Spleen (tissue), 7 donors: ENCODE measurements around the gene FAM120AOS.

Source experiments
- CTCF ChIP-seq, 11 experiments: fragments of 200-600 bp in 7 of 11; fragments of 450-650 bp in 4 of 11; sonication (generic) in 4 of 11; IDR thresholded peaks in 8 of 11; conservative IDR thresholded peaks in 3 of 11; 1 replicate in 7 of 11; 2 replicates in 4 of 11; pipeline versions ENCODE4 v1.4.0 to v1.8.0; 2016 to 2021; ENCODE audit warnings: antibody characterized with exemption in 11 of 11, inconsistent platforms in 4 of 11, mild to moderate bottlenecking in 1 of 11
- POLR2A ChIP-seq, 3 donors: fragments of 450-650 bp; IDR thresholded peaks; one replicate each; pipeline ENCODE4 v1.5.1; 2017; ENCODE audit warnings: antibody characterized with exemption in 3 of 3, mild to moderate bottlenecking in 1 of 3
- POLR2AphosphoS5 ChIP-seq, 3 donors: sonication (generic); formaldehyde crosslinking; IDR thresholded peaks; one replicate each; pipeline ENCODE4 v1.5.1; 2017; ENCODE audit warnings: antibody characterized with exemption in 3 of 3
- donor health status: DM: no; HTN: no; CAD: no; lungs with moderate emphysema.
- donor health status: DM: no; HTN: no; CAD: no.
- donor health status: DM: no; HTN: no; CAD: no.

GRCh38 chr9:93473411-93473810 lies 20.0 kb upstream of the FAM120AOS start:
- no peak for TF ChIP-seq POLR2AphosphoS5 (IDR thresholded peaks at IDR 0.05)
- no peak for TF ChIP-seq POLR2A (IDR thresholded peaks at IDR 0.05)
- TF ChIP-seq CTCF (IDR thresholded peaks at IDR 0.05 in 8 of 11, conservative IDR thresholded peaks at IDR 0.05 in 3 of 11) = no peak
